ENCODE data around the gene SLA2. TPM values are rescaled to one million over a fixed set of nuclear protein-coding genes. Genes with fewer than 3 reads are reported as not detected.
"Not testable (repeated sequence)": the region's sequence is repeated elsewhere in the genome, so short reads cannot be mapped to it uniquely, and the experiment has no call there.

SLA2 gene
- total RNA-seq, 2 donors from 2014 or later = 0.37 to 0.39 TPM

- H3K9me3 ChIP-seq = no peaks in the 10 kb centered on the region
- no peak overlapping the region for H3K27ac ChIP-seq
- H3K4me3 ChIP-seq = no peak overlapping the region
- DNase-seq (ENCODE audit: low spot score) = no peak
- no peak for TF ChIP-seq CTCF (IDR thresholded peaks at IDR 0.05)
- H3K4me1 ChIP-seq = peaks cover 0 to 16% of the 10 kb centered on the region in 2 donors
- no peaks in the 10 kb centered on the region for H3K27me3 ChIP-seq
- H3K36me3 ChIP-seq = peaks cover 60% of the 10 kb centered on the region
Observed at GRCh38 chr20:36684747-36685146, 38.8 kb upstream of the SLA2 start.

- no peak overlapping the region for H3K27ac ChIP-seq
- peaks cover 0 to 9% of the 10 kb centered on the region in 2 donors for H3K4me1 ChIP-seq
- no peaks in the 10 kb centered on the region for H3K9me3 ChIP-seq
- no peaks in the 10 kb centered on the region for H3K27me3 ChIP-seq
- no peak for DNase-seq (ENCODE audit: low spot score)
- no peak overlapping the region for H3K4me3 ChIP-seq
- H3K36me3 ChIP-seq = peaks cover 80% of the 10 kb centered on the region
- no peak for TF ChIP-seq CTCF (IDR thresholded peaks at IDR 0.05)
Observed at GRCh38 chr20:36682311-36682710, 36.3 kb upstream of the SLA2 start.

- DNase-seq (ENCODE audit: low spot score) = no peak
- Histone ChIP-seq H3K36me3 (peaks cover 53% of the 10 kb centered on the region), H3K9me3 (no peaks in the 10 kb centered on the region), H3K27ac (no peak overlapping the region), H3K27me3 (no peaks in the 10 kb centered on the region), H3K4me3 (no peak overlapping the region), H3K4me1 (no peaks in the 10 kb centered on the region)
- TF ChIP-seq CTCF (IDR thresholded peaks at IDR 0.05) = no peak
Observed at GRCh38 chr20:36677422-36677771, 31.4 kb upstream of the SLA2 start.

GRCh38 chr20:36676701-36677421 is 30.9 kb upstream of the SLA2 start:
- Histone ChIP-seq H3K4me3 (no peak overlapping the region), H3K36me3 (peaks cover 48% of the 10 kb centered on the region), H3K27me3 (no peaks in the 10 kb centered on the region)

GRCh38 chr20:36675545-36675944 is 29.5 kb upstream of the SLA2 start:
- DNase-seq (ENCODE audit: low spot score); H3K27me3 ChIP-seq; H3K4me1 ChIP-seq; H3K9me3 ChIP-seq; H3K27ac ChIP-seq; H3K4me3 ChIP-seq: not testable (repeated sequence)
- peaks cover 47% of the 10 kb centered on the region for H3K36me3 ChIP-seq

More at GRCh38 chr20:36676701-36677421, 30.9 kb upstream of the SLA2 start:
- no peak for DNase-seq (ENCODE audit: low spot score)
- no peak for TF ChIP-seq CTCF (IDR thresholded peaks at IDR 0.05)
- no peaks in the 10 kb centered on the region for H3K4me1 ChIP-seq
- H3K9me3 ChIP-seq = no peaks in the 10 kb centered on the region
- no peak overlapping the region for H3K27ac ChIP-seq

GRCh38 chr20:36672991-36673390 is 27.0 kb upstream of the SLA2 start:
- no peak for DNase-seq (ENCODE audit: low spot score)
- H3K36me3 ChIP-seq = peaks cover 38% of the 10 kb centered on the region
- no peak overlapping the region for H3K27ac ChIP-seq

More at GRCh38 chr20:36672991-36673390, 27.0 kb upstream of the SLA2 start:
- no peaks in the 10 kb centered on the region for H3K4me1 ChIP-seq
- no peaks in the 10 kb centered on the region for H3K27me3 ChIP-seq
- H3K4me3 ChIP-seq = no peak overlapping the region
- no peak for TF ChIP-seq CTCF (IDR thresholded peaks at IDR 0.05)
- no peaks in the 10 kb centered on the region for H3K9me3 ChIP-seq
